Inflammatory macrophage treated with lipopolysaccharide for 4 hours (primary cell): ENCODE results near the gene BMP8B.

Source experiments
- DNase-seq: peaks from one replicate; pipeline ENCODE4 v3.0.0-alpha.2; 2020

The BMP8B gene

GRCh38 chr1:39717809-39718208 is 70.9 kb downstream of the BMP8B start:
- no peak for DNase-seq

DNA sequence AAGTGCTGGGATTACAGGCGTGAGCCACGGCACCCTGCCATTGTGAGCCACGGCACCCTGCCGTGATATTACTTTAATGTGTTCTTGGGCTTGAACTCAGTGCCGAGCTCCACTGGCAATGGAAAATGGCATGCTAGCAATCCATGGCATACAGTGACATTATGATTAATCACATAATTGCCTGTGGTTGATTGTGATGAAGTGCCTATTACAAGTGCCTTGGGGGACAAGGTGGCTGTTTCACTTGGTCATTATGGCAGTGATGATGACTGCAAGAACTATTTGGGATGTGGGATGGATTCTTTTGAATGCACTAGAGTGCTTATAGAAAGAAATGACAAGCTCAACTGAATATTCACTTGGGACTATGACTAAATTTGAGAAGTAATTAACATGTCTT is 75.1 kb downstream of the BMP8B start:
- DNase-seq: no peak

GRCh38 chr1:39711966-39712340 is 76.7 kb downstream of the BMP8B start:
- DNase-seq: no peak

- DNase-seq: no peak
Observed at GRCh38 chr1:39711104-39711965, 77.3 kb downstream of the BMP8B start.

DNA sequence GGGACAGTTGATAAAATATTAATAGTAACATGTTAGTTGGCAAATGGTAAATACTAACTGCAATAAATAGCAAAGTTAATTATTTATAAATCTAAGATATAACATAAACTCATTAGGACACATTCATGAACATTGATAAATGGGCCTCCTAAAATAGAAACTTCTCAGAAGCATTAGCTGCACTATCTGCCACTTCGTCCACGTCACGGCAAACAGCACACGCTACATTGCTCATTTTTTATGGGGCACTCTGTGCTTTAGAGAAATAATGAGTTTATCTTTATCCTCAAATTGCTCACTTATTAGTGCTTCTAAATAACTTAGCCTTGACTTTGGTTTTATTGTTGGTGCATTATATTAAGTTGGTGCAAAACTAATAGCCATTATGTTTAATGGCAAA is 81.2 kb downstream of the BMP8B start:
- no peak for DNase-seq
